HepG2 (cell line): ENCODE results near the gene CYP46A1. TPM values are rescaled to one million over a fixed set of nuclear protein-coding genes. Genes with fewer than 3 reads are reported as not detected.

Experiments used
- ATAC-seq: fragments of 200-7000 bp; cut with Tn5 transposase; 3 replicates; pipeline ENCODE4 v1.9.1; 2020; ENCODE audit warnings: mild to moderate bottlenecking, moderate library complexity
- BruUV-seq: library from RNA; stranded (reverse); fragments of 400-500 nt; replicated peaks from 2 replicates; lab custom pipeline; 2021; lab: Mats Ljungman, UMichigan
- CTCF ChIA-PET: fragments of 300-600 bp; formaldehyde crosslinking; extraction: SDS; loops from one replicate; lab custom pipeline; 2021; ENCODE audit warnings: low total read pairs, inconsistent platforms, low intra/inter-chr PET ratio; lab: Yijun Ruan, JAX
- POLR2A ChIA-PET: fragments of 350-600 bp; sonication (Branson Sonifier 250); formaldehyde crosslinking; loops from one replicate; lab custom pipeline; 2020; ENCODE audit warnings: antibody characterized with exemption, inconsistent platforms; lab: Yijun Ruan, JAX
- DNase-seq: peaks from one replicate; pipeline ENCODE4 v3.0.0-alpha.2; 2015; ENCODE audit warnings: low spot score
- FAIRE-seq: peaks from 3 replicates; lab custom pipeline; 2011; peaks lifted over from hg19 to GRCh38; lab: Jason Lieb, UNC
- H2AFZ ChIP-seq: one replicate; pipeline ENCODE4 v1.6.1; 2011; ENCODE audit warnings: low read length, inconsistent platforms
- H3K27ac ChIP-seq: fragments of 300-600 bp; 3 replicates; pipeline ENCODE4 v1.8.0; 2011; ENCODE audit warnings: mixed run types, mild to moderate bottlenecking, mixed read lengths, low read length, inconsistent platforms; ENCODE audit not compliant: insufficient read depth; ENCODE audit errors: extremely low read length
- H3K27me3 ChIP-seq, 2 experiments: fragments of 200-600 bp in 1 of 2; 2 replicates in 1 of 2; 3 replicates in 1 of 2; pipeline versions ENCODE4 v1.6.0 to v1.8.0; 2011; ENCODE audit warnings: low read length in 2 of 2, mild to moderate bottlenecking in 2 of 2, moderate library complexity in 2 of 2, inconsistent platforms in 1 of 2; ENCODE audit not compliant: insufficient read depth in 2 of 2, control insufficient read depth in 1 of 2
- H3K36me3 ChIP-seq, 2 experiments: fragments of 200-600 bp in 1 of 2; replicated peaks in 1 of 2; 2 replicates in 1 of 2; 3 replicates in 1 of 2; pipeline versions ENCODE4 v1.5.1 to v1.8.0; 2011; ENCODE audit warnings: low read length in 2 of 2, inconsistent platforms in 1 of 2; ENCODE audit not compliant: insufficient read depth in 2 of 2, control insufficient read depth in 1 of 2
- H3K4me1 ChIP-seq: 2 replicates; pipeline ENCODE4 v1.5.1; 2012; ENCODE audit warnings: low read length, inconsistent platforms; ENCODE audit not compliant: insufficient read depth
- H3K4me2 ChIP-seq: 2 replicates; pipeline ENCODE4 v1.6.0; 2011; ENCODE audit warnings: low read depth, low read length, inconsistent platforms
- H3K4me3 ChIP-seq, 3 experiments: fragments of 200-600 bp in 1 of 3; sonication (generic), shearing (Covaris generic) in 1 of 3; replicated peaks in 1 of 3; 2 replicates each; pipeline ENCODE4 v1.5.1; 2011 to 2016; ENCODE audit warnings: low read length in 3 of 3, inconsistent platforms in 2 of 3, low read depth in 2 of 3, mild to moderate bottlenecking in 2 of 3, control low read depth in 1 of 3, mixed read lengths in 1 of 3; ENCODE audit not compliant: insufficient read depth in 1 of 3
- H3K79me2 ChIP-seq: one replicate; pipeline ENCODE4 v1.6.1; 2011; ENCODE audit warnings: low read length, inconsistent platforms; ENCODE audit not compliant: insufficient read depth
- H3K9ac ChIP-seq: 2 replicates; pipeline ENCODE4 v1.6.0; 2011; ENCODE audit warnings: mild to moderate bottlenecking, low read depth, low read length, inconsistent platforms; ENCODE audit not compliant: insufficient read depth
- H3K9me3 ChIP-seq: 2 replicates; pipeline ENCODE4 v1.5.1; 2012; ENCODE audit warnings: mild to moderate bottlenecking, low read length
- H4K20me1 ChIP-seq: 2 replicates; pipeline ENCODE4 v1.6.0; 2011; ENCODE audit warnings: inconsistent platforms, mild to moderate bottlenecking, low read length, moderate library complexity; ENCODE audit not compliant: insufficient read depth
- ARID3A ChIP-seq: IDR thresholded peaks from 2 replicates; pipeline ENCODE4 v1.6.1; 2012; ENCODE audit warnings: low read depth, low read length, improper control_type of control experiment
- RFXANK ChIP-seq: IDR thresholded peaks from 2 replicates; pipeline ENCODE4 v1.6.1; 2016
- ZNF740 ChIP-seq: sonication (generic); formaldehyde crosslinking; IDR thresholded peaks from 2 replicates; pipeline ENCODE4 v1.4.0; 2020; ENCODE audit warnings: missing genetic modification reagents
- ZNF768 ChIP-seq: sonication (generic); formaldehyde crosslinking; IDR thresholded peaks from 2 replicates; pipeline ENCODE4 v1.4.0; 2020; ENCODE audit warnings: missing genetic modification reagents
- WGBS: methylation state at CpG from one replicate; pipeline ENCODE4 v1.1.6; 2017; ENCODE audit warnings: low lambda C conversion rate; 5-methylcytosine and 5-hydroxymethylcytosine counted together
- in situ Hi-C: cut with HindIII; loops from 2 replicates; pipeline ENCODE4 v1.10.0; 2017; ENCODE audit warnings: low pct_unique_long_range_greater_than_20kb; ENCODE audit not compliant: extremely low pct_ligation_motif_present
- intact Hi-C: fragments of 100-400 bp; cut with micrococcal nuclease; formaldehyde crosslinking; loops from one replicate; pipeline ENCODE4 v1.10.0; 2022; ENCODE audit not compliant: unreplicated experiment
- polyA plus RNA-seq, 8 experiments: library from polyadenylated mRNA; depleted of rRNA in 3 of 8; stranded (reverse) in 7 of 8; unstranded in 1 of 8; fragments of >200 nt; fragmentation: Illumina TruSeq in 4 of 8; extraction: Trizol in 4 of 8; gene quantifications; 2 replicates each; pipeline versions ENCODE4 v1.2.1 to v1.2.3, GENCODE V29; 2011 to 2016; ENCODE audit warnings: low read depth in 4 of 8, missing spikeins in 1 of 8, mixed read lengths in 1 of 8; ENCODE audit not compliant: insufficient read depth in 1 of 8
- total RNA-seq, 5 experiments: library from RNA; depleted of rRNA; stranded (reverse); fragments of >200 nt; fragmentation: Illumina TruSeq; extraction: Trizol; gene quantifications; 2 replicates each; pipeline ENCODE4 v1.2.3, GENCODE V29; 2016; ENCODE audit warnings: low read depth in 1 of 5

The CYP46A1 gene
- total and polyA plus RNA-seq, 2 of the 13 experiments (the other 11 are each of a cell fraction or from before 2014, with no cell fraction given): not detected

GRCh38 chr14:99749142-99749541 is 65.0 kb downstream of the CYP46A1 start:
- TF ChIP-seq ARID3A (no peak), ZNF740 (peak; percentile 98)
- Histone ChIP-seq H3K4me3 (no peak overlapping the region), H3K9me3 (no peaks in the 10 kb centered on the region), H3K79me2 (no peaks in the 10 kb centered on the region), H3K27me3 (peaks cover 5 to 62% of the 10 kb centered on the region in 2 experiments; a peak in 4 of 5 replicates), H3K9ac (no peak overlapping the region), H2AFZ (no peak overlapping the region), H3K27ac (no peak overlapping the region), H3K4me2 (no peak overlapping the region), H3K36me3 (no peaks in the 10 kb centered on the region), H4K20me1 (no peaks in the 10 kb centered on the region), H3K4me1 (peaks cover 6% of the 10 kb centered on the region; the same call in 1 of the 2 replicates)
- FAIRE-seq (no peak), DNase-seq (no peak), ATAC-seq (peak; percentile 51)
- intact Hi-C loops (no loop called here), in situ Hi-C loops (no loop called here)
- POLR2A ChIA-PET: no interaction called here
- 56% methylated on average over 13 of the region's 13 CpGs for WGBS
- no TSS peak for BruUV-seq
- CTCF ChIA-PET: no interaction called here

- H3K9ac ChIP-seq: no peak overlapping the region
- H3K4me2 ChIP-seq: no peak overlapping the region; the same call in 1 of the 2 replicates
- H2AFZ ChIP-seq: no peak overlapping the region
- H3K4me3 ChIP-seq: no peak overlapping the region
- WGBS: 13% methylated on average over 11 of the region's 23 CpGs
- H3K27me3 ChIP-seq: peaks cover 5 to 68% of the 10 kb centered on the region in 2 experiments; a peak in 4 of 5 replicates
- no peaks in the 10 kb centered on the region for H3K36me3 ChIP-seq
- H3K9me3 ChIP-seq: no peaks in the 10 kb centered on the region
- FAIRE-seq (no peak), ATAC-seq (no peak; the same call in 2 of the 3 replicates), DNase-seq (no peak)
- ChIA-PET CTCF (no interaction called here), POLR2A (no interaction called here)
- intact Hi-C loops (no loop called here), in situ Hi-C loops (no loop called here)
- H3K27ac ChIP-seq: no peak overlapping the region
- H3K79me2 ChIP-seq: no peaks in the 10 kb centered on the region
- peak; percentile 96 for TF ChIP-seq ZNF768 (CRISPR knock-in tag)
- TF ChIP-seq RFXANK (CRISPR knock-in tag): no peak
- H4K20me1 ChIP-seq: no peaks in the 10 kb centered on the region
- peaks cover 6% of the 10 kb centered on the region; the same call in 1 of the 2 replicates for H3K4me1 ChIP-seq
- no TSS peak for BruUV-seq
Observed at GRCh38 chr14:99749763-99750715, 65.9 kb downstream of the CYP46A1 start.
